Nephron progenitor cell (in vitro differentiated cells): ENCODE measurements around the gene NLGN2.
"Not testable (repeated sequence)": the region's sequence is repeated elsewhere in the genome, so short reads cannot be mapped to it uniquely, and the experiment has no call there.

Experiments
- DNase-seq: peaks from one replicate; pipeline ENCODE4 v3.0.0; 2021
- H3K27ac Mint-ChIP-seq: 2 replicates; pipeline ENCODE4 v1.8.0; 2021; ENCODE audit warnings: mild to moderate bottlenecking, moderate library complexity, mixed read lengths
- H3K27me3 Mint-ChIP-seq: 2 replicates; pipeline ENCODE4 v1.8.0; 2021; ENCODE audit warnings: mild to moderate bottlenecking, low read depth, mixed read lengths; ENCODE audit not compliant: poor library complexity
- H3K36me3 Mint-ChIP-seq: 2 replicates; pipeline ENCODE4 v1.8.0; 2021; ENCODE audit warnings: low read depth, mixed read lengths
- H3K4me1 Mint-ChIP-seq: 2 replicates; pipeline ENCODE4 v1.8.0; 2021; ENCODE audit warnings: mixed read lengths
- H3K4me3 Mint-ChIP-seq: 2 replicates; pipeline ENCODE4 v1.8.0; 2021; ENCODE audit warnings: mild to moderate bottlenecking, moderate library complexity, mixed read lengths
- H3K9me3 Mint-ChIP-seq: 2 replicates; pipeline ENCODE4 v1.8.0; 2021; ENCODE audit warnings: mild to moderate bottlenecking, moderate library complexity, mixed read lengths
- CTCF ChIP-seq: fragments of 200-600 bp; sonication (generic); IDR thresholded peaks from 2 replicates; pipeline ENCODE4 v1.5.0; 2021; ENCODE audit warnings: antibody characterized with exemption

Gene NLGN2

GRCh38 chr17:7407485-7408251, at the start of gene NLGN2:
Gene NLGN2, plus strand, starts transcription at chr17:7407845. Its CDS starts 411 bp downstream, at chr17:7408256.
- Mint-ChIP-seq H3K36me3 (peaks cover 23% of the 10 kb centered on the region), H3K9me3 (no peaks in the 10 kb centered on the region), H3K27me3 (peaks cover 2% of the 10 kb centered on the region), H3K4me3 (peak within 1 kb of the TSS; percentile 48), H3K4me1 (peaks cover 43% of the 10 kb centered on the region), H3K27ac (no peak within 1 kb of the TSS)
- no peak for DNase-seq
- TF ChIP-seq CTCF = no peak

GRCh38 chr17:7361906-7362305, 45.7 kb upstream of the NLGN2 start:
- no peaks in the 10 kb centered on the region for H3K4me1 Mint-ChIP-seq
- no peak for TF ChIP-seq CTCF
- no peak for DNase-seq
- H3K4me3 Mint-ChIP-seq = no peak overlapping the region
- no peak overlapping the region for H3K27ac Mint-ChIP-seq
- H3K9me3 Mint-ChIP-seq = no peaks in the 10 kb centered on the region
- H3K36me3 Mint-ChIP-seq = no peaks in the 10 kb centered on the region
- peaks cover 14% of the 10 kb centered on the region for H3K27me3 Mint-ChIP-seq

GRCh38 chr17:7363311-7363710, 44.3 kb upstream of the NLGN2 start:
- Mint-ChIP-seq H3K4me1 (no peaks in the 10 kb centered on the region), H3K27me3 (peaks cover 18% of the 10 kb centered on the region), H3K27ac (no peak overlapping the region), H3K36me3 (no peaks in the 10 kb centered on the region), H3K9me3 (no peaks in the 10 kb centered on the region), H3K4me3 (no peak overlapping the region)
- TF ChIP-seq CTCF = no peak
- DNase-seq = no peak

- H3K27ac Mint-ChIP-seq, H3K4me1 Mint-ChIP-seq, DNase-seq, H3K4me3 Mint-ChIP-seq, H3K36me3 Mint-ChIP-seq, H3K9me3 Mint-ChIP-seq: not testable (repeated sequence)
- peaks cover 31% of the 10 kb centered on the region for H3K27me3 Mint-ChIP-seq
Measured at GRCh38 chr17:7365963-7366362, 41.7 kb upstream of the NLGN2 start.

GRCh38 chr17:7367083-7367482, 40.6 kb upstream of the NLGN2 start:
- no peaks in the 10 kb centered on the region for H3K4me1 Mint-ChIP-seq
- H3K27me3 Mint-ChIP-seq = peaks cover 30% of the 10 kb centered on the region
- no peak overlapping the region for H3K27ac Mint-ChIP-seq
- no peak overlapping the region for H3K4me3 Mint-ChIP-seq
- H3K36me3 Mint-ChIP-seq = no peaks in the 10 kb centered on the region
- TF ChIP-seq CTCF = no peak
- DNase-seq = no peak
- no peaks in the 10 kb centered on the region for H3K9me3 Mint-ChIP-seq

GRCh38 chr17:7367918-7368598, 39.6 kb upstream of the NLGN2 start:
- Mint-ChIP-seq H3K27ac (no peak overlapping the region), H3K9me3 (no peaks in the 10 kb centered on the region), H3K4me3 (no peak overlapping the region), H3K4me1 (no peaks in the 10 kb centered on the region), H3K36me3 (no peaks in the 10 kb centered on the region), H3K27me3 (peaks cover 33% of the 10 kb centered on the region)
- no peak for TF ChIP-seq CTCF
- no peak for DNase-seq

GRCh38 chr17:7368599-7368994, 39.0 kb upstream of the NLGN2 start:
- H3K9me3 Mint-ChIP-seq, H3K36me3 Mint-ChIP-seq, DNase-seq, H3K27ac Mint-ChIP-seq, H3K4me1 Mint-ChIP-seq, H3K4me3 Mint-ChIP-seq: not testable (repeated sequence)
- H3K27me3 Mint-ChIP-seq = peaks cover 33% of the 10 kb centered on the region
